Right lung (tissue), 5 donors: ENCODE measurements around the gene MCM8. TPM values are rescaled to one million over a fixed set of nuclear protein-coding genes. Genes with fewer than 3 reads are reported as not detected.
"Not testable (repeated sequence)": the region's sequence is repeated elsewhere in the genome, so short reads cannot be mapped to it uniquely, and the experiment has no call there.

ENCODE experiments used
- DNase-seq, 2 donors: peaks; one replicate each; pipeline ENCODE4 v3.0.0-alpha.2; 2013
- polyA plus RNA-seq, 5 donors: library from polyadenylated mRNA; unstranded; fragments of 120-200 nt; gene quantifications; one replicate each; pipeline versions ENCODE4 v1.2.1 to v1.2.3, GENCODE V29; 2013; ENCODE audit warnings: inconsistent platforms in 1 of 5, low replicate concordance in 1 of 5; ENCODE audit not compliant: insufficient read length in 5 of 5, insufficient read depth in 1 of 5

MCM8 gene
- polyA plus RNA-seq, 5 donors = 10.4 to 20.5 (median 17.4) TPM

- no peak for DNase-seq
Observed at GRCh38 chr20:5999783-6000182, 49.3 kb downstream of the MCM8 start.

DNA sequence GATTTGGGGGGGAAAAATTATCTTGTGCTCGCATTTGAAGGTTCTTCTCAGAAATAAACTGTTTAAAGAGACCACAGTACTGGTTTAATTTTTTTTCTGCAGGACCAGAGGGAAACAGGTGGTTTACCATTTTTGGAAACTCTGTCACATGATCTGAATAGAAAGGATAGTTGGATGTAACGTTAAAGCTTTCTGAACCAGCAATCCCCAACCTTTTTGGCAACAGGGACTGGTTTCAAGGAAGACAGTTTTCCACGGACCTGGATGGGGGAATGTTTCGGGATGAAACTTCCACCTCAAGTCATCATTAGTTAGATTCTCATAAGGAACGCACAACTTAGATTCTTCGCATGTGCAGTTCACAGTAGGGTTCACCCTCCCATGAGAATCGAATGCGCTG, 50.4 kb downstream of the MCM8 start:
- no peak for DNase-seq

GRCh38 chr20:6006603-6006949, 56.1 kb downstream of the MCM8 start:
- no peak for DNase-seq

DNA sequence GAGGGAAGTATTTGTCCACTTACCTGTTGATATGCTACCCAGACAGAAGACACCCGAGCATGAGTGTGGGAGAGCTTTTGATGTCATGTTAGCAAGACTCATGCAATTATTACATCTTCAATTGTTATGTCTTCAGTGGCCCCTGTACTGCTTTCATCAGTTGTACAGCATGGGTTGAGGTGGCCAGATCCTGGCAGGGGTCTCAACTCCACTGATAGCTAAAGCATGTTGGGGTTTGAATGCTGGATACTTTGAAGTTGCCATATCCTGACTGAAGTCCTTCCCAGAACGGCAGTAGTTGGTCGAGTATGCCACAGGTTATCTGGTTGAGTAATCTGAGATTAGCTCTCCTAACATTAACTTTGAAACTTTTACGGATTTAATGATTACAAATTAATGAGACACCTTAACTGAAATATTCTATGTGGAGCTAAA, 56.7 kb downstream of the MCM8 start:
- DNase-seq = no peak

GRCh38 chr20:6007529-6008103, 57.2 kb downstream of the MCM8 start:
- DNase-seq = no peak

- peak in 1 of 2 donors; percentile 9 for DNase-seq
Observed at GRCh38 chr20:6008254-6008653, 57.8 kb downstream of the MCM8 start.

GRCh38 chr20:6012179-6012578, 61.7 kb downstream of the MCM8 start:
- no peak for DNase-seq

- DNase-seq = no peak
Observed at GRCh38 chr20:6014017-6014416, 63.6 kb downstream of the MCM8 start.

GRCh38 chr20:6014957-6015356, 64.5 kb downstream of the MCM8 start:
- DNase-seq = no peak

GRCh38 chr20:6017467-6017866, 67.0 kb downstream of the MCM8 start:
- DNase-seq = no peak

DNA sequence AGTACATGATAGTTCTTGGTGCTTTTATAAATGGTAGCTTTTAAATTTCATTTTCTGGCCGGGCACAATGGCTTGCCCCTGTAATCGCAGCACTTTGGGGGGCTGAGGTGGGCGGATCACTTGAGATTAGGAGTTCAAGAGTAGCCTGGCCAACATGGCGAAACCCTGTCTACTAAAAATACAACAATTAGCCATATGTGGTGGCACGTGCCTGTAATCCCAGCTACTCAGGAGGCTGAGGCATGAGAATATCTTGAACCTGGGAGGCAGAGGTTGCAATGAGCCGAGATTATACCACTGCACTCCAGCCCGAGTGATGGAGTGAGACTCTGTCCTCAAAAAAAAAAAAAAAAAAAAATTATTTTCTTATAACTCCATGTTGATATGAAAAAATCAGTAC, 67.4 kb downstream of the MCM8 start:
- DNase-seq = no peak

DNA sequence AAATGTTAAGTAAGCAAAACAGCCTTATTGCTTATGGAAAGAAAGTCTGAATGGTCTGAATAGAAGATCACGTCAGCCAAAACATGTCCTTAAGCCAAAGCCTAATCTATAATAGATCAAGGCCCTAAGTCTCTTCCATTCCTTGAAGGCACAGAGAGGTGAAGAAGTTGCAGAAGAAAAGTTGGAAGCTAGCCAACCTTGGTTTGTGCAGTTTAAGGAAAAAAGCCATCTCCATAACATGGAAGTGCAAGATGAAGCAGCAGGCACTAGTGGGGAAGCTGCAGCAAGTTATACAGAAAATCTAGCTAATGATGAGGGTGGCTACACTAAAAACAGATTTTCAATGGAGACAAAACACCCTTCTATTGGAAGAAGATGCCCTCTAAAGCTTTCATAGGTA, 74.3 kb downstream of the MCM8 start:
- no peak for DNase-seq

GRCh38 chr20:6026051-6026450, 75.6 kb downstream of the MCM8 start:
- DNase-seq = no peak

GRCh38 chr20:6028818-6029217, 78.4 kb downstream of the MCM8 start:
- no peak for DNase-seq

DNA sequence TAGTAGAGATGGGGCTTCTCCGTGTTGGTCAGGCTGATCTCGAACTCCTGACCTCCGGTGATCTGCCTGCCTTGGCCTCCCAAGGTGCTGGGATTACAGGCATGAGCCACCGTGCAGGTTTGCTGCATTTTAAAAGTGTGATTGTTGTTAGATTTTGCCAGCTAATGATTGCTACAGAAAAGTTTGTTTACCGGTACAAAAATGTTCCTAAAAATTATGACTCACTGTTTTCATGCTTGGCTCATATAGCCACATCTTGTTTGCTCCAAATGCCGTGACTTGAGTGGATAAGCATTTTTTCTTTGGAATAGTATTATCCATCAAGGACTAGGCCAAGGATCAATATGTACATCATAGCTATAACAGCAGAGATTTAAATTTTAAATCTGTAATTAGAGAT, 79.1 kb downstream of the MCM8 start:
- no peak for DNase-seq

GRCh38 chr20:6030453-6031080, 80.1 kb downstream of the MCM8 start:
- no peak for DNase-seq

DNA sequence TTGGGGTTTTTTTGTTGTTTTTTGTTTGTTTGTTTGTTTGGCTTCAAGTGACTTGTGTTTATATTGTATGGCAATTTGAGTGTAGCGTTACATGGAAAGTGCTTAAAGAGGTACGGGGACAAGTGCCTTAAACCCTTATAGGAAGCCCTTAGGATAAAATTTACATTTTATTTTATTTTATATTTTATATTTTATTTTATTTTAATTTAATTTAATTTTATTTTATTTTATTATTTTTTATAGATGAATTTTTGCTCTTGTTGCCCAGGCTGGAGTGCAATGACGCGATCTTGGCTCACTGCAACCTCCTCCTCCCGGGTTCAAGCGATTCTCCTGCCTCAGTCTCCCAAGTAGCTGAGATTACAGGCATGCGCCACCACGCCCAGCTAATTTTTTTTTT, 82.5 kb downstream of the MCM8 start:
- not testable (repeated sequence) for DNase-seq

DNA sequence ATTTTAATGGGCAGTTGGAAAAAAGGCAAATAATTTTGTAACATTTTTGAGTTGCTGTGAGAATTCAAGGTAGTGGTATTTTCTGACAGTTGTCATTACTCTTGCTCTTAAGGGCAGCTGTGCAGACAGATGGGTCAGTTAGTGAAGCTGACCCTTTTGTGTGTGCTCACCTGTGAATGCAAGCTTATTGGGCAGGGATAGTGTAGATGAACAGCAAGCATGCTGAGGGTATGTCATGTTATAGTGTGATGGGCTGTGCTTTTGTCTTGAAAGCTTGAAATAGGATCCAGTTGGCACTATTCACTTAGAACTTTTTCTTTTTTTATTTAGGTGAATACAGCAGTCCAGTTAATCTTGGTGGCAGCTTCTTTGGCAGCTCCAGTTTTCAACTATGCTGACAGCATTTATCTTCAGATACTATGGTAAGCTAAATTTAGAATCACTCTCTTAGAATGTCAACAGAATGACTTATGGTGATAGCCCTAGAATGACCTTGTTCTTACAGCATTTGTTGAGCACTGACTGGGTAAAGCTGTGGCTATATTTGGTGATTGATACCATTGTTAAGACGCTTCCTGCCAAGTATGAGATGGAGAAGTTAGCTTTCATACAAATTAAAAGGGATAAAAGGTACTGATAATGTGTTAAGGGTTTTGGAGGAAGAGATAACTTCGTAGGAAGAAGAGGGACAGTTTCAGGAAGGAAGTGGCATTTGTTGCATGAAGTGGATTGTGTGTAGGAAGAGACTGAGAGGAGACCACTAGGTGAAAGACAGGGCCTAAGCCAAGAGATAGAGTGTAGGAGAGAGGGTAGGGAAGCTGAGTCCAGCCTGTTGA, 83.9 kb downstream of the MCM8 start:
- DNase-seq = no peak

DNA sequence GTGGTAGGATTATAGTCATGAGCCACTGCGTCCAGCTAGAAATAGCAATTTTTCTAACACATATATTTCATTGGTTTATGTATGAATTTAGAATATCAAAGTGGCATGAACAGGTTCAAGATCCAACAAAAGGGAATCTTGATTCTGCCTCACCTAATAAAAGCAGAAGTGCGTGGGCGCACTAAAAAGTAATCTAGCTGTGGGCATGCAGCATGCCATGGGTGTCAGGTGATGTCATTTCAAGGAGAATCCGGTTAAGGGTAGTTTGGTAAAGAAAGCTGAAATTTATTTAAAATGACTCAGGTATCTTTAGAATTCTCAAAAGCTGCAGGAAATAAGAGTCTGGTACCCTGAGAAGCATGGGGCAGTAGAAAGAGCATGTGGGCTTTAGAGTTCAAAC, 85.8 kb downstream of the MCM8 start:
- no peak for DNase-seq

DNA sequence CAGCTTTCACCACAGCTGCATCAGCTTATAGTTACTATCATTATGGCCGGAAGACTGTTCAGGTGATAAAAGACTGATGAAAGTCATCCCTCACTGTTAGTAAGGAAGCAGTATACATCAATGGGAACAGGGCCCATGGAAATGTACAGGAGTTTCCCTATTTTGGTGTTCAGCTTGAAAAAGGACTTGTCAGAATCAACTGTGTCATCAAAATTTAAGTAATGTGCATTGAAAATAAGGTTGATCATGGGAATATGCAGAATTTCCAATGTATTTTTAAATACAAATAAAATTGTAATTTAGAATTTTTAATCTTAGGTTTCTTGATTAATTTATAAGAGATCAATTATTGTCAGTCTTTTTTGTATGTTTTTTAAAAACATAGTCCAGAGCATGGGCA, 86.6 kb downstream of the MCM8 start:
- DNase-seq = no peak

- DNase-seq = no peak
Observed at GRCh38 chr20:6038256-6038655, 87.8 kb downstream of the MCM8 start.

DNA sequence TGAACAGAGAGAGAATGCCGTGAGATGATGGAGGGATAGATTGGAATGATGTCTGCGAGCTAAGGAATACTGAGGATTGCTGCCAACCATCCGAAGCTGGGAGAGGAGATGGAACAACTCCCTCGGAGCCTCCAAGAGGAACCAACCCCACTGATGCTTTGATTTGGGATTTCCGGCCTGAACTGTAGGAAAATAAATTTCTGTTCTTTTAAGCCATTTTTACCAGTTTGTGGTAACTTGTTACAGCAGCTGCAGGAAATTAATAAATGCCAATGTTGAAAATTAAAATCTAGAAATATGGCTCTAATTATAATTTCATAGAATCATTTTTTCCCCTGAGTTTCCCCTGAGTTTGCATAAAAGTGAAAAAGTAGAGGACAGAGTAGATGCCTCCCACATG, 89.3 kb downstream of the MCM8 start:
- DNase-seq = no peak

GRCh38 chr20:6040540-6040939, 90.1 kb downstream of the MCM8 start:
- no peak for DNase-seq
